ELF-1 (cell line): ENCODE data around the gene UBE2R2.
"Not testable (repeated sequence)": the region's sequence is repeated elsewhere in the genome, so short reads cannot be mapped to it uniquely, and the experiment has no call there.

ENCODE experiments used
- DNase-seq: peaks from one replicate; pipeline ENCODE4 v3.0.0-alpha.2; 2016; ENCODE audit warnings: low read depth, low spot score

Gene UBE2R2

GRCh38 chr9:33840381-33840780 is 23.4 kb downstream of the UBE2R2 start:
- no peak for DNase-seq

DNA sequence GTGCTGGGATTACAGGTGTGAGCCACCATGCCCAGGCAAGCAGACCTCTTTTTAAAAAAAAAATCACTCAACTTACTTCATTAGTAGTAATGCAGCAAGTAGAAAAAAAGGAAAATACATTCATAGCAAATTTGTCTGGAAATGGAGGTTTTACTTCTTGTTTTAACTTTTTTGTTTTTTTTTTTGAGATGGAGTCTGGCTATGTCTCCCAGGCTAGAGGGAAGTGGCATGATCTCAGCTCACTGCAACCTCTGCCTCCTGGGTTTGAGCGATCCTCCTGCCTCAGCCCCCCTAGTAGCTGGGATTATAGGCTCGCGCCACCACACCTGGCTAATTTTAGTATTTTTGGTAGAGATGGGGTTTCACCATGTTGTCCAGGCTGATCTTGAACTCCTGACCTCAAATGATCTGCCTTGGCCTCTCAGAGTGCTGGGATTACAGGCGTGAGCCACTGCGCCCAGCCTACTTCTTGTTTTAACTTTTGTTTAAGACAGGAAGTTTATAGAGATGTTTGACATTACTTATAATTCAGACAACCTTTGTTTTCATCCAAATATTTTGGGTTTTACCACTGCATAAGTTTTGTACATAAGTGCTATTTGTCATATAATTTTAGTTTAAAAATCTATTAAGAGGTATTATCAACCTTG is 26.5 kb downstream of the UBE2R2 start:
- DNase-seq = no peak

DNA sequence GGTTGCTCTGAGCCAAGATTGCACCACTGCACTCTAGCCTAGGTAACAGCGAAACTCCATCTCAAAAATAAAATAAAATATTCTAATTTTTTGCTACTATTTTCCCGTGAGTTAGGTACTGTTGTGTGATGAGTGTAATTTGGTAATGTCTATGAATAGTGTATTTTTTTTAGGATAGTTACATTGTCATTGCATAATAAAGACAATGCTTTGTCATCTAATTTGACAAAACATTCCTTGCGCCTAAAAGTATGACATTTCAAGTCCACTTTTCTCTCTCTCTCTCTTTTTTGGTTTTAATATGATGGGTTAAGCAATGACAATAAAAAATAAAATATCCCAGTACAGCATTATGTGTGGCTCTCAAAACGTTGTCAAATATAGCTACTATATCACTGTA is 29.3 kb downstream of the UBE2R2 start:
- DNase-seq = no peak

DNA sequence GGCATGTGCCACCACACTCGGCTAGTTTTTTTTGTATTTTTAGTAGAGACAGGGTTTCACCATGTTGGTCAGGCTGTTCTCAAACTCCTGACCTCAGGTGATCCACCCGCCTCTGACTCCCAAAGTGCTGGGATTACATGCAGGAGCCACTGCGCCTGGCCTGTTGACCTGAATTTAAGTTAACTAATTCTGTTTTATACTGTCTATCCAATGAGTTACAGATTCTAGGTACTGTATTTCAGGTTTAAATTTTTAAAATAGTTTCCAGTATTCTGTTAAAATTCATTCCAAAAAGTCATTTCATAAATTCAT is 30.9 kb downstream of the UBE2R2 start:
- not testable (repeated sequence) for DNase-seq

GRCh38 chr9:33850267-33850629 is 33.3 kb downstream of the UBE2R2 start:
- no peak for DNase-seq

DNA sequence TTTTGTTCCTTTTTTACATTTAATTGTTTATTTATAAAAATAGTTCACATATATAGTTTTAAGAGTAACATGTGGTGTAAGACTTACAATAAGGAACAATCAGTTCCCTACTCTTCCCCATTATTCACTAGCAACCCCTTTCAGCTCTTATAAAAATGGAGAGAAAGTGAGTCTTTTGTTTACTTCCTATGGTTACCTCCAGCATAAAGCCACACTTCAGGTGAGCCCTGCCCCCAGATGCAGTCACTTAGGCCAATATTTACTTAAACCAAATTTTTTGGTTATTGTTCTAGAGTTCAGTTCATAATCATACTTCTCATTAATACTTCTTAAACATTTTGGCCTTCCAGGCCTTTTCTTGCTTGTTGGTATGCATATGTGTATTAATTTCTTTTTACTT is 33.7 kb downstream of the UBE2R2 start:
- DNase-seq = no peak

DNA sequence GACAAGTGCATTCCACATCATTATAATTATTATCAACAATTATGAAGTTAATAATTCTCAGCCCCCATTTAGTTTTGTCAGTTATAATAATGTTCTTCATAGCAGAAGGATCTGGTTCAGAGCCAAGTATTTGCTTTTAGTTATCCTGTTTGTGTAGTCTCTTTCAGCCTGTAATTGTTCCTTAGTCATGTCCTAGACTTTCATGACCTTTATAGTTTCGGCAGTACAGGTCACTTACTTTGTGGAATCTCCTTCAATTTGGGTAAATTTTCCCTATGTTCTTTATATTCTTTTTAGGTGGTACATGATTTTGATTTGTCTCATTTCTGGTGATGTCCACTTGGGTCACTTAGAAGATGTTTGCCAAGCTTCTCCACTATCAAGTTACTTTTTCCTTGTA is 34.3 kb downstream of the UBE2R2 start:
- DNase-seq = no peak

GRCh38 chr9:33852216-33852826 is 35.4 kb downstream of the UBE2R2 start:
- DNase-seq = peak; percentile 32

GRCh38 chr9:33856247-33856646 is 39.3 kb downstream of the UBE2R2 start:
- DNase-seq = no peak

DNA sequence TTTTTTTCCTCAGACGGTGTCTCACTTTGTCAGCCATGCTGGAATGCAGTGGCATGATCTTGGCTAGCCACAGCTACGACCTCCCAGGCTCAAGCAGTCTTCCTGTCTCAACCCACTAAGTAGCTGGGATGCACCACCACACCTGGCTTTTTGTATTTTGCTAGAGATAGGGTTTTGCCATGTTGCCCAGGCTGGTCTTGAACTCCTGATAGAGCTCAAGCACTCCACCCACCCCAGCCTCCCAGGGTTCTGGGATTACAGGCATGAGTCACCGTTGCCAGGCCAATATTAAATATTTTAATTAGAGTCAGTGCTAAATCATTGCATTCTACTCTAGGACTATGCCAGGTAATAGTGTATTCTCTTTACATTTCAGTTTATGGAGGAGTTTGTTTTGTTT is 41.5 kb downstream of the UBE2R2 start:
- no peak for DNase-seq

DNA sequence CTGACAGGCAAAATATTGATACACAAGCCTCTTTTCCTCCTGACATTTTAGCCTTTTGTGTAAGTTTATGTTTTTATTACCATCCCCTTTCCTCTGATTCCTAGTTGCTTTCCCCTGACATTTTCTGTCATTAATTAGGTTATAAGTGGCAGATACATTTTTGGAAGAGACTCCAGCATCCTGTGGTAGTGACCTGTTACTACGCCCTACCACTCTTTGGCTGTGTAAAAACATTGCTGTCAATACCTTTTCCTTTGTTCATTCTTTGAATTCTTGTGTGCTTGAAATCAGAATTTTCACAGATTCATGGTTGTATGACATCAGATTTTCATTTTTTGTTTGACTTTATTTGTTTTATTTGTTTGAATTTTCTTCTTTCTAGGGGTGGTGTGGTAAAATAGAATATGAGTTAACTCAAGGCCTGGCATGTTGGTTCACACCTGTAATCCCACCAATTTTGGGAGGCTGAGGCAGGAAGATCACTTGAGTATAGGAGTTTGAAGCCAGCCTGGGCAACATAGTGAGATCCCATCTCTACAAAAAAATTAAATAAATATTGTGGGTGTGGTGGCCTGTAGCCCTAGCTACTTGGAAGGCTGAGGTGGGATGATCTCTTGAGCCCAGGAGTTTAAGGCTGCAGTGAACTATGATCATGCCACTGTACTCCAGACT is 43.4 kb downstream of the UBE2R2 start:
- no peak for DNase-seq

GRCh38 chr9:33861917-33862453 is 45.0 kb downstream of the UBE2R2 start:
- no peak for DNase-seq

GRCh38 chr9:33863027-33863426 is 46.1 kb downstream of the UBE2R2 start:
- not testable (repeated sequence) for DNase-seq

- no peak for DNase-seq
Measured at GRCh38 chr9:33867747-33868439, 50.9 kb downstream of the UBE2R2 start.

DNA sequence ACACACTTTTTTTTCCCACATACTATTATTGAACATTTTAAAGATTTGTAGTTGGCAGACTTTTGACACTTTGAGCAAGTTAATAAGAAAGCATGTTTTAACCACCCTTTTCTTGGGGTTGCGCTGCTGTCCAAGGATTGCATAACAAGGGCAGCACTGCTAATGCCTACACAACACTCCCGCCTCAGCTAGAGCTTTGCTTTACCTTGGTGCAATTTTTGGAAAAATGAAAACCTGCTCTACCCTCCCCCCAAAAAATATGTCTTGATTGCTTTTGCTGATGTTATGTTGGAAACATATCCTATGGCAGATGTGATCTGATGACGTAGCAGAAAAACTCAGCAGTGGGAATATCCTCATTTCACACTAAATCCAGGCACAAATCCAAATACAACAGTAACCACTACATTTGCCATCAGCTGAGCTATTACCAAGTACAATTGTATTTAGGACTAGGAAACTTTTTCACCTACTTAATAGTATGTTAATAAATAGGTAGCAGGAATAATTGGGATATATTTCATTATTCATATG is 51.5 kb downstream of the UBE2R2 start:
- no peak for DNase-seq

DNA sequence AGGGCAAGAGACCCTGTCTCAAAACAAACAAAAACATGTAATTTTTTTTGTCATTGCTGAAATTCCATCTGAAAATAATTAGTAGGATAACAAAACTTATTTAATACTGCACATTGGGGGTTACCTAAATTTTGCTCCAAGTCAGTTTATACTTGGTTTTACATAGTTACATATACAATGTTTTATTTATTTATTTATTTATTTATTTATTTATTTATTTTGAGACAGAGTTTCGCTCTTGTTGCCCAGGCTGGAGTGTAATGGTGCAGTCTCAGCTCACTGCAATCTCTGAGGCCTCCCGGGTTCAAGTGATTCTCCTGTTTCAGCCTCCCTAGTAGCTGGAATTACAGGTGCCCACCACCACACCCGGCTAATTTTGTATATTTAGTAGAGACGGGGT is 52.3 kb downstream of the UBE2R2 start:
- not testable (repeated sequence) for DNase-seq

GRCh38 chr9:33877727-33878489 is 60.9 kb downstream of the UBE2R2 start:
- no peak for DNase-seq

DNA sequence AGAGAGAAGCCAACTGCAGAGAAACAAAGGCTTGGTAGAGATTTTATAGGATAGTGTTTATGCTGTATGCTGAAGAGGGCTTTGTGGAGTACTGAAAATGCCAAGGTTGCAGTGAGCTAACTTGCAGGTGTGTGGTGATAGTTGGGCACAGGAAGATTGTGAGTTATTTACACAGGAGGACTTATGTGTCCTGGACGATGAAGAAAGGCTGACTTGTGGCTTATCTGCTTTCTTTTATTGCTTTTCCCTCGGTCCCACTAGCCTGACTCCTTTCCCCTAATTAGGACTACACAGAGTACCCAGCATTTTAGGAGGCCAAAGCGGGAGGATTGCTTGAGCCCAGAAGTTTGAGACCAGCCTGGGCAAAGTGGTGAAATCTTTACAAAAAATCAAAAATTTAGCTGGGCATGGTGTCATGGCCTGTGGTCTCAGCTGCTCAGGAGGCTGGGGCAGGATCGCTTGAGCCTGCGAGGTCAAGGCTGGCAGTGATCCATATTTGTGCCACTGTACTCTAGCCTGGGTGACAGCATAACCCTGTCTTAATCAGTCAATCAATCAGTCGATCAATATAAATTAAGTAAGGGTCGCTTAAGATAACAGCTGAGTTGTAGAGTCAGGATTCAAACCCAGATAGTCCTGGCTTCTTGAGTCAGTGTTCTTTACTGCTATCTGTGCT is 61.9 kb downstream of the UBE2R2 start:
- DNase-seq = no peak

DNA sequence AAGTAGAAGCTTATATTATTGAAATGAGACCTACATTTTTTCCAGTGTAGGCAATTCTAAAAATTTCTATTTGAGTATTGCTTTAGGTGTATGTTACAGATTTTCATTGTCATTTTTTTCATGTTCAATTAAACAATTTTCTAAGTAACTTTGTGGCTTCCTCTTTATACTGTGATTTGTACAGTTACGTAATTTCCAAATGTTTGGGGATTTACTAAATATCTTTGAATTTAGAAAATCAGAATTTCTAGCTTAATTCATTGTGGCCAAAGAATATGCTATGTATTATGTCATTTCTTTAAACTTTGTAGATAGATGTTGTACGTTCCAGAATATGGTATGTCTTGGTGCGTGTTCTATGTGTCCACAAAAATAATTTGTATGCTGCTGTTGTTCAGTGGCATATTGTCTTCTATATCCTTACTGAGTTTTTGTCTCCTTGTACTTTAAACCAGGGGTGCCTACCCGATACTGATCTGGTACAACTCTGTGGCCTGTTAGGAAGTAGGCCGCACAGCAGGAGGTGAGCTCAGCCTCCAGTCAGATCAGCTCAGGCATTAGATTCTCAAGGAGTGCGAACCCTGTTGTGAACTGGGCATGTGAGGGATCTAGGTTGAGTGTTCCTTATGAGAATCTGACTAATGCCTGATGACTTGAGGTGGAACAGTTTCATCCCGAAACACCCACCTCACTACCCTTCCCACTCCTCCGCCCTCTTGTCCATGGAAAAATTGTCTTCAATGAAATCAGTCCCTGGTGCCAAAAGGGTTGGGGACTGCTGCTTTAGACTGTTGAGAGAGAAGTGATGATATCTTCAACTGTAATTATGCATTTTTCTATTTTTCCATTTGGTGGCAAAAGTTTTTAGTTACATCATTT is 63.5 kb downstream of the UBE2R2 start:
- no peak for DNase-seq

DNA sequence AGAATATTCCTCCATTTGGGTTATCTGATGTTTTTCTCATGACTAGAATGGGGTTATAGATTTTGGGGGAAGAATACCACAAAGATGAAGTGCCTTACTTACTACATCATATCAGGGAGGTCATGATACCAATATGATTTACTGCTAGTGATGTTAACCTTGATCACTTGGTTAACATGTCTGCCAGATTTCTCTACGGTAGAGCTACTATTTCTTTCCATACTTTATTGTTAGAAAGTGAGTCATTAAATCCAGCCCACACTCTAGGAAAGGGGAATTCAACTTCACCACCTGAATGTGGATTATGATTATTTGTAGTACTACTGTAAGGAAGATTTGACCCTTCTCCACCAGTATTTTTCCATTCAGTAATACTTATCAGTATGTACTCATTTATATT is 64.7 kb downstream of the UBE2R2 start:
- DNase-seq = no peak
